Fibroblast of lung (primary cell): ENCODE results near the gene B4GALT6.

ENCODE experiments used
- CTCF ChIP-seq, 2 donors: IDR thresholded peaks in 1 of 2; conservative IDR thresholded peaks in 1 of 2; 1 replicate in 1 of 2; 2 replicates in 1 of 2; pipeline ENCODE4 v1.5.1; 2011 to 2012; ENCODE audit warnings: low read length in 2 of 2, control low read depth in 1 of 2, inconsistent platforms in 1 of 2, low read depth in 1 of 2, mild to moderate bottlenecking in 1 of 2
- EZH2 ChIP-seq: IDR thresholded peaks from 2 replicates; pipeline ENCODE4 v1.5.1; 2012; ENCODE audit warnings: low read length, control low read depth, mild to moderate bottlenecking; ENCODE audit errors: missing control alignments

GRCh38 chr18:31649978-31650719, 34.2 kb downstream of the B4GALT6 start:
- no peak for TF ChIP-seq CTCF (conservative IDR thresholded peaks at IDR 0.05 in 1 of 2, IDR thresholded peaks at IDR 0.05 in 1 of 2; ENCODE audit: low read depth in 1 of 2, low read length in 2 of 2)
- TF ChIP-seq EZH2, result no peak
